Progenitor cell of endocrine pancreas (in vitro differentiated cells): ENCODE results near the gene HSD17B14. TPM values are rescaled to one million over a fixed set of nuclear protein-coding genes. Genes with fewer than 3 reads are reported as not detected.

Source experiments
- DNase-seq: peaks from one replicate; pipeline ENCODE4 v3.0.0; 2021; ENCODE audit warnings: low spot score; ENCODE audit not compliant: unreplicated experiment
- H3K27ac Mint-ChIP-seq: 2 replicates; pipeline ENCODE4 v1.8.0; 2021; ENCODE audit warnings: mild to moderate bottlenecking, moderate library complexity, mixed read lengths
- H3K27me3 Mint-ChIP-seq: 2 replicates; pipeline ENCODE4 v1.8.0; 2021; ENCODE audit warnings: mixed read lengths
- H3K36me3 Mint-ChIP-seq: 2 replicates; pipeline ENCODE4 v1.8.0; 2022; ENCODE audit warnings: mixed read lengths; ENCODE audit not compliant: insufficient read depth
- H3K4me1 Mint-ChIP-seq: 2 replicates; pipeline ENCODE4 v1.8.0; 2021; ENCODE audit warnings: low read depth, mixed read lengths
- H3K4me3 Mint-ChIP-seq: 2 replicates; pipeline ENCODE4 v1.8.0; 2021; ENCODE audit warnings: low read depth, mild to moderate bottlenecking, moderate library complexity, mixed read lengths
- H3K9me3 Mint-ChIP-seq: 2 replicates; pipeline ENCODE4 v1.8.0; 2021; ENCODE audit warnings: low read depth, mixed read lengths
- total RNA-seq: library from RNA; stranded (reverse); gene quantifications from 2 replicates; pipeline ENCODE4 v1.2.1, GENCODE V29; 2021
- TF ChIP-seq, protein P1 (sequence below): fragments of 200-600 bp; sonication (generic); IDR thresholded peaks from one replicate; pipeline ENCODE4 v1.5.0; 2021; ENCODE audit warnings: antibody characterized with exemption, mild to moderate bottlenecking; ENCODE audit not compliant: unreplicated experiment

HSD17B14 gene
- total RNA-seq, 1 donor from 2014 or later, result 20.5 TPM

DNA sequence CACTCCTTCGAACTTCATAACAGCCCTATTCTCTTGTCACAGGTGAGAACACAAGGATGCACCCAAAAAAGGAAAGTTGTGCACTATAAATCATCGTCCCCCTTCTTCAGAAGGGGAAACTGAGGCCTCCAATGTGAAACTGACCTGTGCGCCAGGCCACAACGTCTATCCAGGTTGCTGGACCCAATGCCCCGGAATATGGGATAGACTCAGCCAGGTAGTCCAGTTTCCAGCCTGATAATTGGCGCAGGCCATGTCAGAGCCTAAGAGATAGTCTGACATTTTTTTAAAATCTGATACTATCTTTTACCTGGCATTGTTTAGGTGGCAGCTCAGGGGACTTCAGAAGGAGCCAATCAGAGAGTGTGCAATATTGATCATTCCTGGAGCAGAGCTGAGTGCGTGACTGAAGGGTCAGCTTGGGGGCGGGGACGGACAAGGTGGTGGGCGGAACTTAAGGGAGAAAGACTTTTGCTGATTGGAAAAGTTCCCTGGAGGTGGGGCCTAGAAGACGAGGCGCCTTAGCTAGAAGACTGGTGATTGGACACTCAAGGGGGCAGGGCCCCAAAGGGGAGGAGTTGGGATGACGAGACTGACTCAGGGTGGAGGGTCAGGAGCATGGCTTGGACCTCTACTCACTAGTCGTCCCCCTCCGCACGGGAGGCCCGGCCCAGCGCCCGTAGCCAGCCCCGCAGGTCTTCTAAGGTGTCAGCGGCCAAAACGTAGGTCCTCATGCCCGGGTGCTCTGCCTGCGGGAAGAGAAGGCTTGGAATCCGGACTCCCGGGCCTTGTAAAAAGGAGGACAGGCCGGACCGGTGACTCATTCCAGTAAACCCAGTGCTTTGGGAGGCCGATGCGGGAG is 23.7 kb upstream of the HSD17B14 start:
- H3K4me3 Mint-ChIP-seq, result no peak overlapping the region
- DNase-seq, result no peak

DNA sequence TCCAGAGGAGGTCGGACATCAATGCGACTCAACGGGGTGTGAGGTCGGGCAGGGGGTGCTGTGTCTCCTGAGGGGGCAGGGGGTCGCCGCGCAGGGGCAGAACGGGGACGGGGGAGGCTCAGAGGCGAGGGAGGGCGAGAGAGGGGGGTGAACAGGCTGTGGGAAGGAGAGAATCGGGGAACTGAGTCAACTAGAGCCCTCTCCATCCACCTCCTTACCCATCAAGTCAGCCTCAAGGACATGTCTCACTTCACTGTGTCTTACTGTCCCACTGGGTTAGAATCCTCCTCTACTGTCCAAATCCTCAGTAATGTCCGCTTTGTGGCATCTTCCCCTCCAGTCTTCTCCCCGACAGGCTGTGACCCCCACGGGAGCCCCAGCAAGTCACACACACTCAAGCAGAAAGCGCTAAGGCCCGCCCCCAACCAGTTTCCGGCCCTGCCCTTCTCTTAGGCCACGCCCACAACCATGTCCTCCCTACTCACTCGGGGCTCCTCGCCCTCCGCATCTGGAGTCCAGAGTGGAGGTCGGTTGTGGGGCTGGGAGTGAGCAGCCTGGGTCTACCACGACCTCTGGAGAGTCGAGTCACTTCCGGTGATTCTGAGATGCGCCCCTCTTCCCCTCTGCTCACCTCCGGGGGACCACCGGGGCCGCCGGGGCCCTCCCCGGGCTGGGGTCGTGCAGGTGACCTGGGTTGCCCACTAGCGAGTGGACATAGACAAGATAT is 22.9 kb upstream of the HSD17B14 start:
- Mint-ChIP-seq H3K4me3 (no peak overlapping the region), H3K36me3 (no peaks in the 10 kb centered on the region), H3K4me1 (no peaks in the 10 kb centered on the region), H3K27me3 (no peaks in the 10 kb centered on the region), H3K27ac (no peak overlapping the region), H3K9me3 (no peaks in the 10 kb centered on the region)
- DNase-seq, result no peak
- TF ChIP-seq, protein P1, sequence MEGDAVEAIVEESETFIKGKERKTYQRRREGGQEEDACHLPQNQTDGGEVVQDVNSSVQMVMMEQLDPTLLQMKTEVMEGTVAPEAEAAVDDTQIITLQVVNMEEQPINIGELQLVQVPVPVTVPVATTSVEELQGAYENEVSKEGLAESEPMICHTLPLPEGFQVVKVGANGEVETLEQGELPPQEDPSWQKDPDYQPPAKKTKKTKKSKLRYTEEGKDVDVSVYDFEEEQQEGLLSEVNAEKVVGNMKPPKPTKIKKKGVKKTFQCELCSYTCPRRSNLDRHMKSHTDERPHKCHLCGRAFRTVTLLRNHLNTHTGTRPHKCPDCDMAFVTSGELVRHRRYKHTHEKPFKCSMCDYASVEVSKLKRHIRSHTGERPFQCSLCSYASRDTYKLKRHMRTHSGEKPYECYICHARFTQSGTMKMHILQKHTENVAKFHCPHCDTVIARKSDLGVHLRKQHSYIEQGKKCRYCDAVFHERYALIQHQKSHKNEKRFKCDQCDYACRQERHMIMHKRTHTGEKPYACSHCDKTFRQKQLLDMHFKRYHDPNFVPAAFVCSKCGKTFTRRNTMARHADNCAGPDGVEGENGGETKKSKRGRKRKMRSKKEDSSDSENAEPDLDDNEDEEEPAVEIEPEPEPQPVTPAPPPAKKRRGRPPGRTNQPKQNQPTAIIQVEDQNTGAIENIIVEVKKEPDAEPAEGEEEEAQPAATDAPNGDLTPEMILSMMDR, result no peak

More for the DNA sequence above, 23.7 kb upstream of the HSD17B14 start:
- Mint-ChIP-seq H3K4me1 (no peaks in the 10 kb centered on the region), H3K36me3 (no peaks in the 10 kb centered on the region), H3K27me3 (no peaks in the 10 kb centered on the region), H3K9me3 (no peaks in the 10 kb centered on the region), H3K27ac (no peak overlapping the region)
- TF ChIP-seq, protein P1, result no peak

DNA sequence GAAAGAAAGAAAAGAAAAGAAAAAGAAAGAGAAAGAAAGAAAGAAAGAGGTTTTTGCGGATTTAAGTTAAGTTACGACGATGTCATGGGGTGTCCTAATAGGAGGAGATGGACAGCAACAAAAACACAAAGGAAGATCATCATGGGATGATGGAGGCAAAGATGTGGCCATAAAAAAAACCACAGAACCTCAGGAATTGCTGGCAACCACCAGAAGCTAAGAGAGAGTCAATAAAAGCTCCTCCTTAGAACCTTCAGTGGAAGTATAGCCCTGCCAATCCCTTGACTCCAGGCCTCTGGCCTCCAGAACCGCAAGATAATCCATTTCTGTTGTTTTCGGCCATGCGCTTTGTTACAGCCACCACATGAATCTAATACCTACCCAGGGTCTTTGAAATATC is 20.6 kb upstream of the HSD17B14 start:
- TF ChIP-seq, protein P1, result no peak
- no peak for DNase-seq
- Mint-ChIP-seq H3K36me3 (no peaks in the 10 kb centered on the region), H3K4me3 (no peak overlapping the region), H3K9me3 (no peaks in the 10 kb centered on the region), H3K27ac (peak overlapping the region; percentile 77), H3K4me1 (peaks cover 2% of the 10 kb centered on the region), H3K27me3 (no peaks in the 10 kb centered on the region)

DNA sequence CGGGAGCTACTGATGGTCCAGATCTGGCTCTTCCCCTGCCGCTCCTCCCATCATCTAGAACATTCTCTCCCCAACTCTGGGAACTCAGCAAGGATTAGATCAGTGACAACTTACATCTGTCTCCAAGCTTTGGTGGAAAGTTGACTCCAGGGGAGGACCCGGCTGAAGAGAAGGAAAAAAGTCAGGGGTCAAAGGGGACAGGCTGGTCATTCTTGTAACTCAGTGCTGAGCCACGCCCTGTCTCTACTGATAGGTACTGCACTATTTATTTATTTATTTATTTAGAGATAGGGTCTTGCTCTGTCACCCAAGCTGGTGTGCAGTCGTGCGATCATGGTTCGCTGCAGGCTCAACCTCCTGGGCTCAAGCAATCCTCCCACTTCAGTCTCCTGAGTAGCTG is 17.8 kb upstream of the HSD17B14 start:
- Mint-ChIP-seq H3K4me3 (no peak overlapping the region), H3K27me3 (no peaks in the 10 kb centered on the region), H3K27ac (no peak overlapping the region), H3K9me3 (no peaks in the 10 kb centered on the region), H3K36me3 (no peaks in the 10 kb centered on the region), H3K4me1 (peaks cover 2% of the 10 kb centered on the region)
- TF ChIP-seq, protein P1, result no peak
- DNase-seq, result no peak

DNA sequence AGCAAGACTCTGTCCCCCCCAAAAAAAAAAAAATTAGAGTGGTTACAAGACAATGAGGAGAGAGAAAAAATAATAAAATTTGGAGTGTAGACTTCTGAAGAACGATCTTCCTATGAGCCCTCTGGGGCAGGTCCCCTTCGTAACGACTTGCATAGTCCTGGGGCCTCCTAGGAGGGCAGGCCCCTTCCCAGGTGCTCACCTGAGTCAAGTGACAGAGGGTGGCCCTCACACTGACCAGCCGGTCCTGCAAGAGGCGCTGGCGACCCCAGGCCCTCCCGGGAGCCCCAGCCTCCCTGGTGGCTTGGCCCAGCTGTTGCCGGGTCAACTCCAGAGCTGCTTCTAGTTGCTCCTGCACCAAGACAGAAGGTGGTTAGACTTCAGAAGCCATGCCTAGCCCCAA is 17.2 kb upstream of the HSD17B14 start:
- H3K27me3 Mint-ChIP-seq, result no peaks in the 10 kb centered on the region
- TF ChIP-seq, protein P1, result no peak
- H3K9me3 Mint-ChIP-seq, result no peaks in the 10 kb centered on the region
- H3K36me3 Mint-ChIP-seq, result no peaks in the 10 kb centered on the region
- no peak overlapping the region for H3K4me3 Mint-ChIP-seq
- H3K4me1 Mint-ChIP-seq, result peaks cover 2% of the 10 kb centered on the region
- no peak for DNase-seq
- H3K27ac Mint-ChIP-seq, result no peak overlapping the region
